Mucosa of rectum (tissue), 2 donors: ENCODE measurements around the gene GFM1.
A peak's percentile ranks its signal among the peaks of the same experiment; 100 is the strongest.

Experiments
- H3K27ac ChIP-seq, 2 donors: one replicate each; pipeline ENCODE4 v1.7.0; 2013; ENCODE audit warnings: inconsistent platforms in 2 of 2, low read depth in 2 of 2, low read length in 2 of 2
- H3K27me3 ChIP-seq, 2 donors: one replicate each; pipeline ENCODE4 v1.7.0; 2013; ENCODE audit warnings: low read length in 2 of 2; ENCODE audit not compliant: control insufficient read depth in 2 of 2, insufficient read depth in 2 of 2
- H3K36me3 ChIP-seq, 2 donors: one replicate each; pipeline ENCODE4 v1.7.0; 2013; ENCODE audit warnings: low read length in 2 of 2; ENCODE audit not compliant: control insufficient read depth in 2 of 2, insufficient read depth in 2 of 2
- H3K4me1 ChIP-seq, 2 donors: one replicate each; pipeline ENCODE4 v1.7.0; 2013; ENCODE audit warnings: low read length in 2 of 2, mild to moderate bottlenecking in 1 of 2; ENCODE audit not compliant: control insufficient read depth in 2 of 2, insufficient read depth in 2 of 2
- H3K4me3 ChIP-seq, 2 donors: one replicate each; pipeline ENCODE4 v1.7.0; 2013; ENCODE audit warnings: low read length in 2 of 2
- H3K9ac ChIP-seq, 2 donors: one replicate each; pipeline ENCODE4 v1.7.0; 2013; ENCODE audit warnings: low read length in 2 of 2, low read depth in 1 of 2, mild to moderate bottlenecking in 1 of 2
- H3K9me3 ChIP-seq, 2 donors: one replicate each; pipeline ENCODE4 v1.7.0; 2013; ENCODE audit warnings: low read length in 2 of 2; ENCODE audit not compliant: control insufficient read depth in 2 of 2
- donor health status: healthy.
- donor health status: Normal muscosa, but diverticular disease.

Gene GFM1

DNA sequence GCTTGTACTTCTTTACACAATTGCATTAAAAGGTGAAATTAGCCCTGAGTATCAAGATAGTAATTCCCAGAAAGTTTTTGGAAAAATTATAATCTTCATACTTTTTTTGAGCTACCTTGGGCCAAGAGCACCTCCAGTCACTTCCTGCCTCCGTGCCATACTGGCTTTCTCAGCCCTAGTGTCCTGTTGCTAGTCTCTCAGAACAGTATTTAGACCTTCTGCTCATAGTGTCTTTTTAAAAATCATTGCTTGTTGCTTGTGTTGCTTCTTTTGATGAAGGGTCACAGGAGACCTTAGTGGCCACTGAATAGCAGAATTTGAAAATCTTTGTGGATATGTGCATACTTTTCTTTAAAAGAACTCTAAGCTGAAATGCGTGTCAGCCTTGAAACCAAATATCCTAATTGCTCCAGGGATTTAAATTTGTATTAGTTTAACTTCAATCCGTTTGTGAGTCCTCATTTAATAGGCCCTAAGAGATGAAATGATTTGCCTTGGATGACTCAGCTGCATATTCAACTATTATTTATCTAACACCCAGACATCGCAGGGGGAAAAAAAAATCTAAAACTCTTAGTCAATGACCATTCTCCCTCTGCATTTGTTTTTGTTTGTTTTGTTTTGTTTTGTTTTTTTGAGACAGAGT is 57.2 kb downstream of the GFM1 start:
- H3K9me3 ChIP-seq = no peaks in the 10 kb centered on the region
- no peak overlapping the region for H3K9ac ChIP-seq
- H3K36me3 ChIP-seq = peaks cover 6 to 11% of the 10 kb centered on the region in 2 donors
- H3K27ac ChIP-seq = no peak overlapping the region
- no peaks in the 10 kb centered on the region for H3K27me3 ChIP-seq
- no peaks in the 10 kb centered on the region for H3K4me1 ChIP-seq
- no peak overlapping the region for H3K4me3 ChIP-seq

DNA sequence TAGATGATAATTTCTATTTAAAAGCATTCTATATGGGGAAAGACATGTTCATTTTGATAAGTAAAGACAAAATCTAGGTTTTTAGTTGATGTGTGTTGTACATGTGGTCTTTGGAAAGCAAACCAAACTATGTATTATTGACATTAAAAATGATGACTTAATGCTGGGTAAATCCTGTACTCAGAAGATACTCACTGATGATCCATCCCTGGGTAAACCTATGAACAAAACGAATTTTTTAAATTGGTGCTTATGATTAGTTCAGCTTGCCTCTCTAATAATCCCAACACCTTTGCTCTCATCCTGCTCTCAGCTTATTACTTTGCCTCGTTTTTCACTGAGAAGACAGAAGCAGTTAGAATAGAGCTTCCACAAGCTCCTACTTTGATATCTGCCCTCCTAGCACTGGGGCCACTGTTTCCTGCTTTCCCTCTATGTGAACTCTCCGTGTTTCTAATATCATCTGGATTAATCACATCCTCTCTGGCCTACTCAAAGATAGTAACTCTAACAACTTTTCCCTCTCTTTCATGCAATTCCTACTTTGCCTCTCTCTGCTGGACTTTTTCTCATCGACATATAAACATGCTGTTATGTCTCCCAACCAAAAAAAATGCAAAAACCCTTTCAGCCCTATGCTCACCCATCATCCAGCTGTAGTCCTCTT is 58.6 kb downstream of the GFM1 start:
- Histone ChIP-seq H3K9me3 (no peaks in the 10 kb centered on the region), H3K36me3 (peaks cover 7 to 9% of the 10 kb centered on the region in 2 donors), H3K27me3 (no peaks in the 10 kb centered on the region), H3K4me3 (no peak overlapping the region), H3K27ac (no peak overlapping the region), H3K9ac (no peak overlapping the region), H3K4me1 (no peaks in the 10 kb centered on the region)

DNA sequence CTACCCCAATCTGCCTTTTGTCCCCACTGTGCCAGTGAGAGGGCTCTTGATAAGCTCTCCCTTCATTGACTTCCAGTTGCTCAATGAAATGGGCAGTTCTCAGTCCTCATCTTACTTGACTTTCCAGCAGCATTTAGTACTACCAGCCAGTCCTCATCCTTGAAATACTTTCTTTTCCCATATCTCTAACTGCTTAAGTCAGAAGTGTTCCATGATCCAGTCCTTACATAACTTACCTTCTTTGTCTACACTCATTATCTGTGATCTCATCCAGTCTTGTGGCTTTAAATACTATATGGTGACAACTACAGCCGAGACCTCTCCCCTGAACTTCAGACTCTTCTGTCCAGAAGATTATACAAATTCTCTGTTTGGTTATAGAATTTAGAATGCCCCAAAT is 59.2 kb downstream of the GFM1 start:
- Histone ChIP-seq H3K36me3 (peaks cover 11 to 13% of the 10 kb centered on the region in 2 donors), H3K4me3 (no peak overlapping the region), H3K9ac (no peak overlapping the region), H3K4me1 (no peaks in the 10 kb centered on the region), H3K9me3 (no peaks in the 10 kb centered on the region), H3K27ac (no peak overlapping the region), H3K27me3 (no peaks in the 10 kb centered on the region)

DNA sequence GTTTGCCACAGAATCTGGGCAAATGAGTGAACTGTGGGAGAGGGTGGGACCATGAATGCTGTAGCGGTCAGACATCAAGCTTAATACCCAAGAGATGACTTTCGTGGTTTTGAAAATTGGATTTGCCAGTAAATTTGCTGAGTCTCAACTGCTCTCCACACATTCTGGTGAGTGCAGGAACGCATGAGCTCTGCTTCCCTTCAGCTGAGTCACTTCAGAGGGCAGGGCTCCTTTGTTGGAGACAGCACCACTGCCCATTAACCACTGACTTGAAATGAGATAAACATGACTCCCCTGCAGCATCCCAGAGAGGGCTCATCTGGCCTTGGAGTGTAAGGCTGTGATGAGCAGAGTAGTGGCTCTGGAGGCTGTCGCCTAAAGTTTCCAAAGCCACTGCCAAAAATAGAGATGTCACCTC is 65.3 kb downstream of the GFM1 start:
- no peak overlapping the region for H3K4me3 ChIP-seq
- H3K9me3 ChIP-seq = no peaks in the 10 kb centered on the region
- H3K36me3 ChIP-seq = peaks cover 10 to 16% of the 10 kb centered on the region in 2 donors
- H3K4me1 ChIP-seq = peaks cover 6 to 17% of the 10 kb centered on the region in 2 donors
- H3K9ac ChIP-seq = no peak overlapping the region
- no peaks in the 10 kb centered on the region for H3K27me3 ChIP-seq
- no peak overlapping the region for H3K27ac ChIP-seq

DNA sequence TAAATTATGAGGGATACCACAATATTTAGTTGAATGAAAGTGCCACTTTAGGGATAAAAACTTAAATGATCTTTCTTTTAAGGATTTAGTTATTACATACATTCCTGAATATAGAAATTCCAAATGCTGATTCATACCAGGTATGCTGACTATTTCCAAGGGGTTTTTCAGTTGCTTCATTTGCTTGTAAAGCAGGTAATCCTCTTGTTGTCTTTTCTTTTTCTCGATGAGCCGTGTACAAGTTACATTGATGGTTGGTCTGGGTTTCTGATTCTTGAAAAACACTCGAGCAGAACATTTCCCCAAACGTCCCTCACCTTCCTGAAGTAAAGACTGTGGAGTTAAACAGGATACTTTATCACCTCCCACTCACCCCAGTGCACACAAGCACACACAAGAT is 66.3 kb downstream of the GFM1 start:
- H3K36me3 ChIP-seq = peaks cover 8 to 11% of the 10 kb centered on the region in 2 donors
- peaks cover 6 to 17% of the 10 kb centered on the region in 2 donors for H3K4me1 ChIP-seq

DNA sequence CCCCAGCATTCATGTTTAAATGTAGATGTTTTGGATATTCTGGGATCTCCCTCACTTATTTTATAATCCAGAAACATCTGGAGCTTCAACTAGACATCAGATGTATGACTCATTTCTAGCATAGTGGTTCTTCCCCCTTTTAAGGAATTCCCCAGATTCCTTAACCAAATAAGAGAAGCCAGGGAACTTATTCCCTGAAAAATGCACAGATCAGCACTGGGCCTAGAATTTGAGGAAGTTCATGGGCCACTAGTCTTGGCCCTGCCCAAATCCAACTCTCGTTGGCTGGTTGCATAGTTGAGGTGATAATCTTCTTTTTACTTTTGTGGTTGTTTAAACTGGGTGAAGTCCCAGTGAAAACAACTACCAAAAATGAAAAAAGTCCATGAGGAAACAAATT is 67.6 kb downstream of the GFM1 start:
- no peaks in the 10 kb centered on the region for H3K9me3 ChIP-seq
- H3K36me3 ChIP-seq = peaks cover 8 to 11% of the 10 kb centered on the region in 2 donors
- peak overlapping the region in 1 of 2 donors; percentile 38 for H3K27ac ChIP-seq
- no peak overlapping the region for H3K4me3 ChIP-seq
- H3K4me1 ChIP-seq = peaks cover 6 to 17% of the 10 kb centered on the region in 2 donors
- no peak overlapping the region for H3K9ac ChIP-seq
- H3K27me3 ChIP-seq = no peaks in the 10 kb centered on the region

More for the DNA sequence above, 66.3 kb downstream of the GFM1 start:
- no peaks in the 10 kb centered on the region for H3K27me3 ChIP-seq
- no peak overlapping the region for H3K9ac ChIP-seq
- no peak overlapping the region for H3K27ac ChIP-seq
- H3K9me3 ChIP-seq = no peaks in the 10 kb centered on the region
- H3K4me3 ChIP-seq = no peak overlapping the region

DNA sequence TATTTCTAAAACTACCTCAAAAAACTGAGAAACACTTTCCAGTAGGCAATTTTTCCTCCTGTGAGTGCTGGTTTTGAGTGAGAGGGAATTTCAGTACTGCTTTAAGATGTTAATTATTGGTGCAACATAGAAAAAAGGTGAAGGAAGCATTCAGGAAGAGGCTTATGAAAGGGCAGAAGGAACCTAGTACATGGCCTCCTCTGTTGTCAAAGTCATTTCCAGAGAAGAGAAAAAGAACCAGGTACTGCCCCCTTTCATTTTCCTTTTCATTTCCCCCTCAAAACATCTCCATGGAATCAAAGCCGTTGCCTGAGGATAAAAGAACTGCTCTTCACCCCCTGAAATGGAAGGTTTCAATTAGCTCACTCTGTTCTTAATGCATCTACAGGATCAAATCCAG is 68.1 kb downstream of the GFM1 start:
- peak overlapping the region in 1 of 2 donors; percentile 66 for H3K27ac ChIP-seq
- no peak overlapping the region for H3K9ac ChIP-seq
- no peaks in the 10 kb centered on the region for H3K9me3 ChIP-seq
- H3K36me3 ChIP-seq = peaks cover 8 to 11% of the 10 kb centered on the region in 2 donors
- H3K4me3 ChIP-seq = no peak overlapping the region
- no peaks in the 10 kb centered on the region for H3K27me3 ChIP-seq
- peaks cover 6 to 17% of the 10 kb centered on the region in 2 donors for H3K4me1 ChIP-seq

DNA sequence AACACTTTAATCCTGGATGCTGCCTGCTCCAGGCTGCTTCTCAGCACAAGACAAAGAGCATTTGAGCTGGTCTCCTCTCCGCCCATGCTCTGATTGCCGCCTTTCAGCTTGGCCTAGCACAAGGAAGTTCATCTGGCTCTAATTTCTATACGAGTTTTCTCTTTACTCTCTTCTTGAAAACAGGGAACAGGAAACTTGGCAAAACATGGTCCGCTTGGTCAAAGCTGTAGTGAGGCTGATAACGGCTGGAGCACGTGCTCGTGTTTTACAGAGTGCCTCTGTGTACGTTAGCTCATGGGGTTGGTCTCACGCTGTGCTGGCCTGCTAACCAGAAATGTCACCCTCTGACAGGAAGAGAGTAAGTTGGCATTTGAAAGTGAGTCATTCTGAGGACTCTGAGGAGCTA is 68.8 kb downstream of the GFM1 start:
- H3K27me3 ChIP-seq = no peaks in the 10 kb centered on the region
- no peak overlapping the region for H3K4me3 ChIP-seq
- H3K4me1 ChIP-seq = peaks cover 6 to 17% of the 10 kb centered on the region in 2 donors
- H3K9me3 ChIP-seq = no peaks in the 10 kb centered on the region
- peaks cover 4 to 11% of the 10 kb centered on the region in 2 donors for H3K36me3 ChIP-seq
- peak overlapping the region in 1 of 2 donors; percentile 2 for H3K9ac ChIP-seq
- H3K27ac ChIP-seq = peak overlapping the region; percentile 29 to 66

DNA sequence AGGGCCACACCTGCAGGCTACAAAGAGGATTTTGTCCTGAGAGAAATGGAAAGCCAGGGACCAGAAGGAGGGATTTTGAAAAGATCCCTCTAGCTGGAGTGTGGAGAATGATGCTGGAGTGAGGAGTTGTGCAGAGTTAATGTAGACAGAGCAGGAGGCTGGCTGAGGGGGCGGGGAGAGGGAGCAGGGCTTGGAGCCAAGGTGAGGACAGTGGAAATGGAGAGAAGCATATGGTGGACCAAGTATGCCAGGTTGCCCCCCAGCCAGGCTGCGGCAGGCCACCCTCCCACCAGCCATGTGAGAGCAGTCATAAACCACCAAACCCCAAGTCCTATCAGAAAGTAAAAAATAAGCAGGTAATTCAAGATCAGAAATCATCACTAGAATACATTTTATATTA is 73.2 kb downstream of the GFM1 start:
- H3K36me3 ChIP-seq = no peaks in the 10 kb centered on the region
- no peak overlapping the region for H3K27ac ChIP-seq
- H3K9me3 ChIP-seq = no peaks in the 10 kb centered on the region
- no peak overlapping the region for H3K9ac ChIP-seq
- H3K27me3 ChIP-seq = no peaks in the 10 kb centered on the region
- peaks cover 7 to 25% of the 10 kb centered on the region in 2 donors for H3K4me1 ChIP-seq
- H3K4me3 ChIP-seq = no peak overlapping the region

DNA sequence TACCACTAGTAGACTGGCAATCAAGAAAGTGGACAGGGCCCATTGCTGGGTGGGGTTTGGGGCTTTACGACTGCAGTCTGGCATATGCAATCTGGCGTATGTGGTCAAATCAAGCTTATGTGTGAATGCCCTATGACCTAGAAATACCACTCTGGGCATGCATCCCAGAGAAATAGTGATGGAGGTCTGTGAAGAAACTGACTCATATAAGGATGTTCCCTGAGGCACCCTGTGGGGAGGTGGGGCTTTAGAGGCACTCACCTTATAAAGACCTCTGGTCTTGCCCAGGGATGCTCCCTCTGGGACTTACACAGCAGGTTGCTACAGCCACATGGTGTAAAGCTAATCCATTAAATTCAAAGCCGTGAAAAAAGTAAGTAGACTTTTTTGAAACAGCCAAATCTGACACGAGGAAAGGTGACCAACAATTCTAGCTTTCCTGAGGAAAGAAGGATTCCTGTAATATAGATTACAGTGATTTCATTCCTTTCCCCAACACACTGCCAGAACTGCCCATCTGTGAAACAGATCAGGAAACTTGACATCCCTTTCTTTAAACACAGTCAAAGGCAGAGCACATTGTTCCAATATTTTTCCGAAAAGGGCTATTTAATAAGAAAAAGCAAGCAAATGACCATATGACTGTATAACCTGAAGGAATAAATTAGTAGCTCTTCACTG is 74.3 kb downstream of the GFM1 start:
- Histone ChIP-seq H3K27ac (no peak overlapping the region), H3K9me3 (no peaks in the 10 kb centered on the region), H3K4me1 (peaks cover 9 to 18% of the 10 kb centered on the region in 2 donors)

More for the DNA sequence above, 74.3 kb downstream of the GFM1 start:
- Histone ChIP-seq H3K27me3 (no peaks in the 10 kb centered on the region), H3K9ac (no peak overlapping the region), H3K4me3 (no peak overlapping the region), H3K36me3 (no peaks in the 10 kb centered on the region)
